GM23338 (cell line): ENCODE measurements around the gene CNTNAP2. TPM values are rescaled to one million over a fixed set of nuclear protein-coding genes. Genes with fewer than 3 reads are reported as not detected.

Experiments used
- ATAC-seq: fragments of 200-7000 bp; cut with Tn5 transposase; 3 replicates; pipeline ENCODE4 v1.9.1; 2020
- DNase-seq: peaks from one replicate; pipeline ENCODE4 v3.0.0-alpha.2; 2015; ENCODE audit warnings: low spot score
- H2AFZ ChIP-seq: fragments of 200-600 bp; sonication (generic); 2 replicates; pipeline ENCODE4 v1.8.0; 2016; ENCODE audit warnings: antibody characterized with exemption, mild to moderate bottlenecking, moderate library complexity
- H3F3A ChIP-seq: fragments of 200-600 bp; sonication (generic); replicated peaks from 2 replicates; pipeline ENCODE4 v1.8.0; 2017; ENCODE audit warnings: antibody characterized with exemption, mixed run types, low read depth
- H3K27ac ChIP-seq: fragments of 200-600 bp; sonication (generic); 2 replicates; pipeline ENCODE4 v1.6.1; 2016; ENCODE audit warnings: low read depth
- H3K27me3 ChIP-seq: fragments of 200-600 bp; sonication (generic); 2 replicates; pipeline ENCODE4 v1.8.0; 2016; ENCODE audit warnings: mild to moderate bottlenecking, mixed run types, moderate library complexity; ENCODE audit not compliant: insufficient read depth
- H3K36me3 ChIP-seq: fragments of 200-600 bp; sonication (generic); 2 replicates; pipeline ENCODE4 v1.8.0; 2016; ENCODE audit warnings: mild to moderate bottlenecking; ENCODE audit not compliant: insufficient read depth
- H3K4me1 ChIP-seq: fragments of 200-600 bp; sonication (generic); 2 replicates; pipeline ENCODE4 v1.8.0; 2016; ENCODE audit warnings: mild to moderate bottlenecking, moderate library complexity; ENCODE audit not compliant: insufficient read depth
- H3K4me2 ChIP-seq: fragments of 200-600 bp; sonication (generic); 2 replicates; pipeline ENCODE4 v1.7.1; 2017; ENCODE audit warnings: mixed run types
- H3K4me3 ChIP-seq: fragments of 200-600 bp; sonication (generic); 2 replicates; pipeline ENCODE4 v1.6.1; 2016; ENCODE audit warnings: mixed run types
- H3K79me2 ChIP-seq: fragments of 200-600 bp; sonication (generic); replicated peaks from 2 replicates; pipeline ENCODE4 v1.8.0; 2017; ENCODE audit warnings: mild to moderate bottlenecking; ENCODE audit not compliant: insufficient read depth
- H3K9me2 ChIP-seq: fragments of 200-600 bp; sonication (generic); 2 replicates; pipeline ENCODE4 v1.8.0; 2017; ENCODE audit not compliant: insufficient read depth
- H4K20me1 ChIP-seq: fragments of 200-600 bp; sonication (generic); replicated peaks from 2 replicates; pipeline ENCODE4 v1.8.0; 2017; ENCODE audit warnings: mild to moderate bottlenecking; ENCODE audit not compliant: insufficient read depth
- H3K27ac Mint-ChIP-seq: 2 replicates; pipeline ENCODE4 v1.8.0; 2020; ENCODE audit warnings: inconsistent platforms, mild to moderate bottlenecking, moderate library complexity, mixed read lengths
- H3K27me3 Mint-ChIP-seq: 3 replicates; pipeline ENCODE4 v1.8.0; 2022; ENCODE audit warnings: low read depth, mild to moderate bottlenecking, moderate library complexity, mixed read lengths, inconsistent platforms; ENCODE audit not compliant: insufficient read depth, poor library complexity
- H3K36me3 Mint-ChIP-seq: 3 replicates; pipeline ENCODE4 v1.8.0; 2021; ENCODE audit warnings: low read depth, mild to moderate bottlenecking, inconsistent platforms, moderate library complexity, mixed read lengths
- H3K4me1 Mint-ChIP-seq: 3 replicates; pipeline ENCODE4 v1.8.0; 2020; ENCODE audit warnings: mild to moderate bottlenecking, inconsistent platforms, mixed read lengths
- H3K4me3 Mint-ChIP-seq: 3 replicates; pipeline ENCODE4 v1.8.0; 2021; ENCODE audit warnings: moderate library complexity, mild to moderate bottlenecking, inconsistent platforms, mixed read lengths
- H3K9me3 Mint-ChIP-seq: 3 replicates; pipeline ENCODE4 v1.8.0; 2020; ENCODE audit warnings: moderate library complexity, mild to moderate bottlenecking, inconsistent platforms, mixed read lengths
- CREB1 ChIP-seq: fragments of 250-450 bp; sonication (Bioruptor Pico); IDR thresholded peaks from 2 replicates; pipeline ENCODE4 v1.5.0; 2020; ENCODE audit warnings: low read depth, mild to moderate bottlenecking, moderate library complexity
- EZH2 ChIP-seq: fragments of 200-600 bp; sonication (generic); IDR thresholded peaks from one replicate; pipeline ENCODE4 v1.8.0; 2017; ENCODE audit warnings: antibody characterized with exemption, mild to moderate bottlenecking, low read depth; ENCODE audit not compliant: unreplicated experiment
- EZH2phosphoT487 ChIP-seq: fragments of 200-600 bp; sonication (generic); IDR thresholded peaks from one replicate; pipeline ENCODE4 v1.8.1; 2018; ENCODE audit warnings: antibody characterized with exemption; ENCODE audit not compliant: unreplicated experiment
- JUNB ChIP-seq: IDR thresholded peaks from one replicate; pipeline ENCODE4 v1.6.1; 2016; ENCODE audit warnings: antibody characterized with exemption; ENCODE audit not compliant: unreplicated experiment
- NANOG ChIP-seq: IDR thresholded peaks from 2 replicates; pipeline ENCODE4 v1.6.1; 2016; ENCODE audit warnings: antibody characterized with exemption, borderline replicate concordance
- POLR2AphosphoS5 ChIP-seq: IDR thresholded peaks from 2 replicates; pipeline ENCODE4 v1.6.1; 2016; ENCODE audit warnings: antibody characterized with exemption, low read depth
- STAT1 ChIP-seq: IDR thresholded peaks from one replicate; pipeline ENCODE4 v1.6.1; 2016; ENCODE audit warnings: antibody characterized with exemption; ENCODE audit not compliant: unreplicated experiment
- ZNF114 ChIP-seq: fragments of 250-450 bp; sonication (Bioruptor Pico); IDR thresholded peaks from 2 replicates; pipeline ENCODE4 v1.5.0; 2020; ENCODE audit warnings: mild to moderate bottlenecking, moderate library complexity
- ZNF331 ChIP-seq: fragments of 250-450 bp; sonication (Bioruptor Pico); IDR thresholded peaks from 2 replicates; pipeline ENCODE4 v1.5.0; 2020; ENCODE audit warnings: low read depth, mild to moderate bottlenecking, moderate library complexity
- polyA plus RNA-seq: library from polyadenylated mRNA; unstranded; fragments of >200 nt; fragmentation: Nextera tagmentation; extraction: Ambion mirVana; gene quantifications from 2 replicates; pipeline ENCODE4 v1.2.1, GENCODE V29; 2016
- total RNA-seq: library from RNA; depleted of rRNA; stranded (reverse); fragments of >200 nt; shearing (Covaris generic); gene quantifications from 2 replicates; pipeline ENCODE4 v1.2.3, GENCODE V29; 2014
- TF ChIP-seq, protein P1 (sequence below), 2 experiments: fragments of 200-600 bp in 1 of 2; sonication (generic) in 1 of 2; conservative IDR thresholded peaks; 2 replicates each; pipeline versions ENCODE4 v1.5.1 to v1.6.1; 2016 to 2017; ENCODE audit warnings: antibody characterized with exemption in 2 of 2, low read depth in 2 of 2, mild to moderate bottlenecking in 2 of 2, moderate library complexity in 1 of 2
- TF ChIP-seq, protein P2 (sequence below): IDR thresholded peaks from 2 replicates; pipeline ENCODE4 v1.6.1; 2016; ENCODE audit warnings: antibody characterized with exemption
- TF ChIP-seq, protein P3 (sequence below): IDR thresholded peaks from one replicate; pipeline ENCODE4 v1.6.1; 2018; ENCODE audit warnings: antibody characterized with exemption; ENCODE audit not compliant: unreplicated experiment
- TF ChIP-seq, protein P4 (sequence below): fragments of 250-450 bp; sonication (Bioruptor Pico); IDR thresholded peaks from 2 replicates; pipeline ENCODE4 v1.5.0; 2020; ENCODE audit warnings: mild to moderate bottlenecking, moderate library complexity

CNTNAP2 gene
- total and polyA plus RNA-seq, 2 experiments from 2014 or later = 38.2 to 61.3 TPM

DNA sequence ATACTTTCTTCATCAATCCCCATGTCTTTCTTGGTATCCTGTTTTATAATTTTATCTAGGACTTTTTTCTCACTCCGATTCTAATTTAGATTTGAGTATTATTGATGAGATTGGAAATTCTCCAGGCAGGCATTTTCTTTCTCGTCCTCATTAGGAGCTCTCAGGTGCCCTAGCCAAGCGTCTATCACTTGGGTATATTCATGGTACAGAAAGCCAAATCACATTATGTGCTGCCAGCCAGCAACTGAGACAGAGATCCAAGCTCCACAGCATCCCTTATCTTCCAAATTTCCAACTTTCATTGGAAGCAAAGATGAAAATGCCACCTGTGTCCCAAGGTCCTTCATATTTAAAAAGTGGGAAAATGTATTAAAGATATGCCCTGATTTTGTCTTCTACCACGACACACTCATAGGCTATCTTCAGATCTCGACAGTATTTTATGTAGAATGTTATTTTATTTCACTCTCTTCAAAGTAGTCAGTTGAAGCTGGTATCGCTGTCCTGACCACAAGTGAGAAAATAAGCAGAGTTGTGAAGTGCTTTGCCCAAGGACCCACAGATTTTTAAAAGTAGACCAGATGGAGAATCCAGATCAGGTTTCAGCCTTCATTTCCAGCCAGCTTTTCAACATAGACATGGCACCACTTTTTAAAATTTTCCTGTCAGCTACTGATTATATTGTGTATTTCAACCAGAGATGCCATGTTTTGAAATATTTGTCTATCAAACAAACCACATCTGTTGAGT, 773.4 kb downstream of the CNTNAP2 start:
- Histone ChIP-seq H3K27me3 (no peaks in the 10 kb centered on the region), H3K36me3 (no peaks in the 10 kb centered on the region), H4K20me1 (no peaks in the 10 kb centered on the region), H3K4me2 (no peak overlapping the region), H3K4me1 (no peaks in the 10 kb centered on the region), H3F3A (no peaks in the 10 kb centered on the region), H3K4me3 (no peak overlapping the region), H2AFZ (no peak overlapping the region), H3K9me2 (no peaks in the 10 kb centered on the region), H3K27ac (no peak overlapping the region), H3K79me2 (no peaks in the 10 kb centered on the region)
- TF ChIP-seq, protein P1, sequence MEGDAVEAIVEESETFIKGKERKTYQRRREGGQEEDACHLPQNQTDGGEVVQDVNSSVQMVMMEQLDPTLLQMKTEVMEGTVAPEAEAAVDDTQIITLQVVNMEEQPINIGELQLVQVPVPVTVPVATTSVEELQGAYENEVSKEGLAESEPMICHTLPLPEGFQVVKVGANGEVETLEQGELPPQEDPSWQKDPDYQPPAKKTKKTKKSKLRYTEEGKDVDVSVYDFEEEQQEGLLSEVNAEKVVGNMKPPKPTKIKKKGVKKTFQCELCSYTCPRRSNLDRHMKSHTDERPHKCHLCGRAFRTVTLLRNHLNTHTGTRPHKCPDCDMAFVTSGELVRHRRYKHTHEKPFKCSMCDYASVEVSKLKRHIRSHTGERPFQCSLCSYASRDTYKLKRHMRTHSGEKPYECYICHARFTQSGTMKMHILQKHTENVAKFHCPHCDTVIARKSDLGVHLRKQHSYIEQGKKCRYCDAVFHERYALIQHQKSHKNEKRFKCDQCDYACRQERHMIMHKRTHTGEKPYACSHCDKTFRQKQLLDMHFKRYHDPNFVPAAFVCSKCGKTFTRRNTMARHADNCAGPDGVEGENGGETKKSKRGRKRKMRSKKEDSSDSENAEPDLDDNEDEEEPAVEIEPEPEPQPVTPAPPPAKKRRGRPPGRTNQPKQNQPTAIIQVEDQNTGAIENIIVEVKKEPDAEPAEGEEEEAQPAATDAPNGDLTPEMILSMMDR (conservative IDR thresholded peaks at IDR 0.05; ENCODE audit: low read depth in 2 of 2) = no peak
- TF ChIP-seq CREB1 (no peak), ZNF331 (CRISPR knock-in tag) (no peak), NANOG (no peak), EZH2phosphoT487 (no peak), EZH2 (no peak), POLR2AphosphoS5 (no peak), ZNF114 (CRISPR knock-in tag) (no peak), STAT1 (no peak), JUNB (no peak)
- TF ChIP-seq, protein P2, sequence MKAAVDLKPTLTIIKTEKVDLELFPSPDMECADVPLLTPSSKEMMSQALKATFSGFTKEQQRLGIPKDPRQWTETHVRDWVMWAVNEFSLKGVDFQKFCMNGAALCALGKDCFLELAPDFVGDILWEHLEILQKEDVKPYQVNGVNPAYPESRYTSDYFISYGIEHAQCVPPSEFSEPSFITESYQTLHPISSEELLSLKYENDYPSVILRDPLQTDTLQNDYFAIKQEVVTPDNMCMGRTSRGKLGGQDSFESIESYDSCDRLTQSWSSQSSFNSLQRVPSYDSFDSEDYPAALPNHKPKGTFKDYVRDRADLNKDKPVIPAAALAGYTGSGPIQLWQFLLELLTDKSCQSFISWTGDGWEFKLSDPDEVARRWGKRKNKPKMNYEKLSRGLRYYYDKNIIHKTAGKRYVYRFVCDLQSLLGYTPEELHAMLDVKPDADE = no peak
- TF ChIP-seq, protein P3, sequence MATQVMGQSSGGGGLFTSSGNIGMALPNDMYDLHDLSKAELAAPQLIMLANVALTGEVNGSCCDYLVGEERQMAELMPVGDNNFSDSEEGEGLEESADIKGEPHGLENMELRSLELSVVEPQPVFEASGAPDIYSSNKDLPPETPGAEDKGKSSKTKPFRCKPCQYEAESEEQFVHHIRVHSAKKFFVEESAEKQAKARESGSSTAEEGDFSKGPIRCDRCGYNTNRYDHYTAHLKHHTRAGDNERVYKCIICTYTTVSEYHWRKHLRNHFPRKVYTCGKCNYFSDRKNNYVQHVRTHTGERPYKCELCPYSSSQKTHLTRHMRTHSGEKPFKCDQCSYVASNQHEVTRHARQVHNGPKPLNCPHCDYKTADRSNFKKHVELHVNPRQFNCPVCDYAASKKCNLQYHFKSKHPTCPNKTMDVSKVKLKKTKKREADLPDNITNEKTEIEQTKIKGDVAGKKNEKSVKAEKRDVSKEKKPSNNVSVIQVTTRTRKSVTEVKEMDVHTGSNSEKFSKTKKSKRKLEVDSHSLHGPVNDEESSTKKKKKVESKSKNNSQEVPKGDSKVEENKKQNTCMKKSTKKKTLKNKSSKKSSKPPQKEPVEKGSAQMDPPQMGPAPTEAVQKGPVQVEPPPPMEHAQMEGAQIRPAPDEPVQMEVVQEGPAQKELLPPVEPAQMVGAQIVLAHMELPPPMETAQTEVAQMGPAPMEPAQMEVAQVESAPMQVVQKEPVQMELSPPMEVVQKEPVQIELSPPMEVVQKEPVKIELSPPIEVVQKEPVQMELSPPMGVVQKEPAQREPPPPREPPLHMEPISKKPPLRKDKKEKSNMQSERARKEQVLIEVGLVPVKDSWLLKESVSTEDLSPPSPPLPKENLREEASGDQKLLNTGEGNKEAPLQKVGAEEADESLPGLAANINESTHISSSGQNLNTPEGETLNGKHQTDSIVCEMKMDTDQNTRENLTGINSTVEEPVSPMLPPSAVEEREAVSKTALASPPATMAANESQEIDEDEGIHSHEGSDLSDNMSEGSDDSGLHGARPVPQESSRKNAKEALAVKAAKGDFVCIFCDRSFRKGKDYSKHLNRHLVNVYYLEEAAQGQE = no peak
- TF ChIP-seq, protein P4, sequence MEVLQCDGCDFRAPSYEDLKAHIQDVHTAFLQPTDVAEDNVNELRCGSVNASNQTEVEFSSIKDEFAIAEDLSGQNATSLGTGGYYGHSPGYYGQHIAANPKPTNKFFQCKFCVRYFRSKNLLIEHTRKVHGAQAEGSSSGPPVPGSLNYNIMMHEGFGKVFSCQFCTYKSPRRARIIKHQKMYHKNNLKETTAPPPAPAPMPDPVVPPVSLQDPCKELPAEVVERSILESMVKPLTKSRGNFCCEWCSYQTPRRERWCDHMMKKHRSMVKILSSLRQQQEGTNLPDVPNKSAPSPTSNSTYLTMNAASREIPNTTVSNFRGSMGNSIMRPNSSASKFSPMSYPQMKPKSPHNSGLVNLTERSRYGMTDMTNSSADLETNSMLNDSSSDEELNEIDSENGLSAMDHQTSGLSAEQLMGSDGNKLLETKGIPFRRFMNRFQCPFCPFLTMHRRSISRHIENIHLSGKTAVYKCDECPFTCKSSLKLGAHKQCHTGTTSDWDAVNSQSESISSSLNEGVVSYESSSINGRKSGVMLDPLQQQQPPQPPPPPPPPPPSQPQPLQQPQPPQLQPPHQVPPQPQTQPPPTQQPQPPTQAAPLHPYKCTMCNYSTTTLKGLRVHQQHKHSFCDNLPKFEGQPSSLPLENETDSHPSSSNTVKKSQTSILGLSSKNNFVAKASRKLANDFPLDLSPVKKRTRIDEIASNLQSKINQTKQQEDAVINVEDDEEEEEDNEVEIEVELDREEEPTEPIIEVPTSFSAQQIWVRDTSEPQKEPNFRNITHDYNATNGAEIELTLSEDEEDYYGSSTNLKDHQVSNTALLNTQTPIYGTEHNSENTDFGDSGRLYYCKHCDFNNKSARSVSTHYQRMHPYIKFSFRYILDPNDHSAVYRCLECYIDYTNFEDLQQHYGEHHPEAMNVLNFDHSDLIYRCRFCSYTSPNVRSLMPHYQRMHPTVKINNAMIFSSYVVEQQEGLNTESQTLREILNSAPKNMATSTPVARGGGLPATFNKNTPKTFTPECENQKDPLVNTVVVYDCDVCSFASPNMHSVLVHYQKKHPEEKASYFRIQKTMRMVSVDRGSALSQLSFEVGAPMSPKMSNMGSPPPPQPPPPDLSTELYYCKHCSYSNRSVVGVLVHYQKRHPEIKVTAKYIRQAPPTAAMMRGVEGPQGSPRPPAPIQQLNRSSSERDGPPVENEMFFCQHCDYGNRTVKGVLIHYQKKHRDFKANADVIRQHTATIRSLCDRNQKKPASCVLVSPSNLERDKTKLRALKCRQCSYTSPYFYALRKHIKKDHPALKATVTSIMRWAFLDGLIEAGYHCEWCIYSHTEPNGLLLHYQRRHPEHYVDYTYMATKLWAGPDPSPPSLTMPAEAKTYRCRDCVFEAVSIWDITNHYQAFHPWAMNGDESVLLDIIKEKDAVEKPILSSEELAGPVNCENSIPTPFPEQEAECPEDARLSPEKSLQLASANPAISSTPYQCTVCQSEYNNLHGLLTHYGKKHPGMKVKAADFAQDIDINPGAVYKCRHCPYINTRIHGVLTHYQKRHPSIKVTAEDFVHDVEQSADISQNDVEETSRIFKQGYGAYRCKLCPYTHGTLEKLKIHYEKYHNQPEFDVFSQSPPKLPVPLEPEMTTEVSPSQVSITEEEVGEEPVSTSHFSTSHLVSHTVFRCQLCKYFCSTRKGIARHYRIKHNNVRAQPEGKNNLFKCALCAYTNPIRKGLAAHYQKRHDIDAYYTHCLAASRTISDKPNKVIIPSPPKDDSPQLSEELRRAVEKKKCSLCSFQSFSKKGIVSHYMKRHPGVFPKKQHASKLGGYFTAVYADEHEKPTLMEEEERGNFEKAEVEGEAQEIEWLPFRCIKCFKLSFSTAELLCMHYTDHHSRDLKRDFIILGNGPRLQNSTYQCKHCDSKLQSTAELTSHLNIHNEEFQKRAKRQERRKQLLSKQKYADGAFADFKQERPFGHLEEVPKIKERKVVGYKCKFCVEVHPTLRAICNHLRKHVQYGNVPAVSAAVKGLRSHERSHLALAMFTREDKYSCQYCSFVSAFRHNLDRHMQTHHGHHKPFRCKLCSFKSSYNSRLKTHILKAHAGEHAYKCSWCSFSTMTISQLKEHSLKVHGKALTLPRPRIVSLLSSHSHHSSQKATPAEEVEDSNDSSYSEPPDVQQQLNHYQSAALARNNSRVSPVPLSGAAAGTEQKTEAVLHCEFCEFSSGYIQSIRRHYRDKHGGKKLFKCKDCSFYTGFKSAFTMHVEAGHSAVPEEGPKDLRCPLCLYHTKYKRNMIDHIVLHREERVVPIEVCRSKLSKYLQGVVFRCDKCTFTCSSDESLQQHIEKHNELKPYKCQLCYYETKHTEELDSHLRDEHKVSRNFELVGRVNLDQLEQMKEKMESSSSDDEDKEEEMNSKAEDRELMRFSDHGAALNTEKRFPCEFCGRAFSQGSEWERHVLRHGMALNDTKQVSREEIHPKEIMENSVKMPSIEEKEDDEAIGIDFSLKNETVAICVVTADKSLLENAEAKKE (CRISPR knock-in tag) = no peak
- no peaks in the 10 kb centered on the region for H3K4me1 Mint-ChIP-seq
- H3K4me3 Mint-ChIP-seq = no peak overlapping the region
- DNase-seq (no peak), ATAC-seq (no peak)
- H3K9me3 Mint-ChIP-seq = peaks cover 7% of the 10 kb centered on the region; the same call in 2 of the 3 replicates
- H3K27me3 Mint-ChIP-seq = no peaks in the 10 kb centered on the region
- no peaks in the 10 kb centered on the region for H3K36me3 Mint-ChIP-seq
- H3K27ac Mint-ChIP-seq = no peak overlapping the region
